Uterine smooth muscle cell (primary cell): Measurements from ENCODE around the gene C6orf118. TPM values are rescaled to one million over a fixed set of nuclear protein-coding genes. Genes with fewer than 3 reads are reported as not detected.

ENCODE experiments used
- total RNA-seq: library from RNA; depleted of rRNA; stranded (reverse); fragments of >200 nt; gene quantifications from 2 replicates; pipeline ENCODE4 v1.2.3, GENCODE V29; 2014

The C6orf118 gene
- total RNA-seq, result not detected in 2 replicates

DNA sequence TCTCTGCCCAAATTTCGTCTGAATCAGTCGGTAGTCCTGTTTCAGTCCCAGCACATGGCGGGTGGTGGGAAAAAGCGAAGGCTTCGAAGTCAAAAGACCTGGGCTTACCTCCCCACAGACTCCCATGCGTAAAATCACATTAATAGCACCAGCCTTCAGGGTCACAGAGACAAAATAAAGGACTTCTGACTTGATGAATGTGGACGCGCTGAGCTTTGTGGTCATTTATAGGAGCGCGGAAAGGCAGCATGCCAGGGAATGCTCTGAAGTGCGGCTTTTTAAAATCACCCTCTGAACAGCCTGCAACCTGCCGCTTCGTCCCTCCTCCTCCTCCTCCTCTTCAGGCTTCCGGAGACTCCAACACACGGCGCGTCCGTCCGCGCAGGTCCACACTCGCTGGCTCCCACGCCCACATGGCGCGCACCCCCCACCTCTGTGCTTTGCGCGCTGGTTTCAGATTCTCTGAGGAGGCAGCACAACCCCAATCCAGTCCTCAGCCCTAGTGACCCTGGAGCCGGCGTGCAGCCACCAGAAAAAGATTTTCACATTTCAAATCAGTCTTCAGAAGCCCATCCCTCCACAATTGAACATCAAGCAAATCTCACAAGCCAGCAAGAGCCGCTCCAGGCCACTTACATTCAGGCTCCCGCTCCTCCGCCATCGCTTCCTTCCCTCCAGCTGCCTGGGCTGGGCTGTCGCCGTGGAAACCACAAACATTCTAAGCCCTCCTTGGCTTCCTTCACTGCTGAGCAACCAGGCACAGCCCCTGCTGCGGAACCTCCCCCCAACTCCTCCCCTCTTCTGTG lies at the start of gene C6orf118:
TSS of gene C6orf118 (minus strand) at position 680 of the 806 bp plus-strand sequence. CDS start at position 661, 19 bp downstream.

